Endothelial cell of umbilical vein (primary cell): ENCODE results near the gene ZFYVE26.

ENCODE experiments used
- CTCF ChIP-seq, 2 donors: IDR thresholded peaks; 1 replicate in 1 of 2; 2 replicates in 1 of 2; pipeline ENCODE4 v1.5.1; 2011; ENCODE audit warnings: low read length in 2 of 2, mild to moderate bottlenecking in 2 of 2, moderate library complexity in 2 of 2, control low read depth in 1 of 2, inconsistent platforms in 1 of 2, low read depth in 1 of 2; ENCODE audit not compliant: insufficient read depth in 1 of 2; ENCODE audit errors: extremely low read depth in 1 of 2
- EZH2 ChIP-seq: IDR thresholded peaks from 2 replicates; pipeline ENCODE4 v1.6.1; 2012; ENCODE audit warnings: borderline replicate concordance, low read depth, mild to moderate bottlenecking, moderate library complexity, low read length, inconsistent platforms; ENCODE audit not compliant: severe bottlenecking
- FOS ChIP-seq: IDR thresholded peaks from 2 replicates; pipeline ENCODE4 v1.6.1; 2011; ENCODE audit warnings: mild to moderate bottlenecking, low read length, moderate library complexity, borderline replicate concordance; ENCODE audit not compliant: insufficient read depth
- GATA2 ChIP-seq: IDR thresholded peaks from 2 replicates; pipeline ENCODE4 v1.7.0; 2011; ENCODE audit warnings: low read depth, mild to moderate bottlenecking, moderate library complexity, mixed read lengths, low read length; ENCODE audit not compliant: insufficient read length, insufficient read depth
- JUN ChIP-seq: IDR thresholded peaks from 2 replicates; pipeline ENCODE4 v1.6.1; 2011; ENCODE audit warnings: borderline replicate concordance, low read depth; ENCODE audit not compliant: insufficient read length, insufficient read depth
- MYC ChIP-seq: IDR thresholded peaks from one replicate; pipeline ENCODE4 v1.6.1; 2011; ENCODE audit warnings: mild to moderate bottlenecking, low read depth, low read length
- POLR2A ChIP-seq: IDR thresholded peaks from 2 replicates; pipeline ENCODE4 v1.6.1; 2012; ENCODE audit warnings: low read depth, mild to moderate bottlenecking, control low read depth, low read length
- POLR2AphosphoS5 ChIP-seq: IDR thresholded peaks from 2 replicates; pipeline ENCODE4 v1.6.1; 2012; ENCODE audit warnings: low read depth, mild to moderate bottlenecking, control low read depth, low read length, moderate library complexity; ENCODE audit not compliant: insufficient read depth
- TF ChIP-seq, protein P1 (sequence below): IDR thresholded peaks from 2 replicates; pipeline ENCODE4 v1.6.1; 2011; ENCODE audit not compliant: insufficient read depth, insufficient read length

- TF ChIP-seq CTCF (IDR thresholded peaks at IDR 0.05; ENCODE audit: extremely low read depth in 1 of 2, insufficient read depth in 1 of 2, low read depth in 1 of 2, low read length in 2 of 2), result no peak
- no peak for TF ChIP-seq POLR2A
- TF ChIP-seq, protein P1, sequence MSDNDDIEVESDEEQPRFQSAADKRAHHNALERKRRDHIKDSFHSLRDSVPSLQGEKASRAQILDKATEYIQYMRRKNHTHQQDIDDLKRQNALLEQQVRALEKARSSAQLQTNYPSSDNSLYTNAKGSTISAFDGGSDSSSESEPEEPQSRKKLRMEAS, result no peak
- no peak for TF ChIP-seq EZH2
- TF ChIP-seq FOS, result no peak
- TF ChIP-seq GATA2, result no peak
- no peak for TF ChIP-seq POLR2AphosphoS5
- no peak for TF ChIP-seq JUN
- TF ChIP-seq MYC, result no peak
These were observed 19.2 kb upstream of the ZFYVE26 start for GRCh38 chr14:67835596-67835995.
